Measurements from ENCODE around the gene PGM5. TPM values are rescaled to one million over a fixed set of nuclear protein-coding genes. Genes with fewer than 3 reads are reported as not detected.
"Not testable (repeated sequence)": the region's sequence is repeated elsewhere in the genome, so short reads cannot be mapped to it uniquely, and the experiment has no call there.

PGM5 gene
- total RNA-seq, 2 donors from 2014 or later, result 0.16 to 0.40 TPM

DNA sequence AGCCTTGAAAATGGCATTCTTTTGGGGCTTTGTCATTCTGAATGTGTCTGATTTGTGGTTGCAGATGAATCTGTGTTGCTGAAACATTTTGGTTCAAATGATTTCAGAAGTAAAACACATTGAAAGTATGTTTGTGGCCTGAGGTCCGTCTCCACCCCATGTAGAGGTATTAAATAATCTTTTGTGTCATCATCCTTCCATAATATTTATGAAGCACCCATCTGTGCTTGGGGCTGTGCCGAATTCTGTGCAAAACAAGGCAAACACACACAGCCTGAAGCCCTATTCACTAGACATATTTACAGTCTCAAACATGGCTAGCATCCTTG, 40.6 kb downstream of the PGM5 start:
- not testable (repeated sequence) for DNase-seq; H3K27ac Mint-ChIP-seq; H3K9me3 ChIP-seq (ENCODE audit: control insufficient read depth, low read length, poor library complexity, severe bottlenecking); H3K4me3 Mint-ChIP-seq; ATAC-seq; H3K4me1 Mint-ChIP-seq; H3K27me3 Mint-ChIP-seq; H3K36me3 Mint-ChIP-seq (ENCODE audit: low read depth)

DNA sequence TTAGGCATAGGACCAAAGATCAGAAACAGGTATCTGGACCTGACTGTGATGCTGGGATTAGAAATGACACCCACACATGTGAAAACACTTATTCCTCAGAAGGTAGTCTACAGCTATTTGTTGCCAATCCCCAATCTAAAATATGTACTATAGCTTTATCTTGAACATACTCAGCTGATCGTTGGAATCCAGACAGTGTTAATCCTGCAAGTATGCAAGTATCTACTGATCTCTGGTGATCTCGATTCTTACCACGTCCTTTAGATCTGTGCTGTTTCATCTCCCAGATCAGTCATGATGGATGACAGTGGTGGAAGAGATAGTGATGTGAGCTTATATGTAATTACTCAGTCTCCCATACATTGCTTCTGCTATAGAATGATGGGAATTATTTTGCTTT, 41.4 kb downstream of the PGM5 start:
- ATAC-seq, result not testable (repeated sequence)

DNA sequence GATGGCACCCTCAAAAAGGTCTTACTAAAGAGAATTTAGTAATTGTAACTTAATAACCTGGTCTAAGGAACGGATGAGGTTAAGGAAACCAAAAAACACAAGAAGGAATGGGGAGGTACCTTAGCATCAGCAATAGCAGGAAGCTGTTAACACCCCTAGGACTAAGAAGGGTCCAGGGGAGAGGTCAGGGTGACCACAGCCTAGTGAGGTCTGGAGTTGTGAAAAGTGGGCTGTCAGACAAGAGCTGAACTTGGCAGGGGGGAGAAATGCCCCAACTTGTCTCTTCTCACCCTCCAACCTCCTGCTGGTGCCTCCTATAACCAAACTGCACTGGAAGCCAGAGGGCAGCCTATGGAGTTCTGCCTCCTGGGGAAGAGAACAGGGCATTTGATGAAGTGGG, 41.9 kb downstream of the PGM5 start:
- not testable (repeated sequence) for H3K4me1 Mint-ChIP-seq; H3K4me3 Mint-ChIP-seq; ATAC-seq; H3K27ac Mint-ChIP-seq; H3K36me3 Mint-ChIP-seq (ENCODE audit: low read depth); H3K27me3 Mint-ChIP-seq; H3K9me3 ChIP-seq (ENCODE audit: control insufficient read depth, low read length, poor library complexity, severe bottlenecking); DNase-seq

More for the DNA sequence above, 41.4 kb downstream of the PGM5 start:
- H3K36me3 Mint-ChIP-seq (ENCODE audit: low read depth); H3K27me3 Mint-ChIP-seq; H3K9me3 ChIP-seq (ENCODE audit: control insufficient read depth, low read length, poor library complexity, severe bottlenecking); DNase-seq; H3K4me1 Mint-ChIP-seq; H3K27ac Mint-ChIP-seq; H3K4me3 Mint-ChIP-seq: not testable (repeated sequence)

DNA sequence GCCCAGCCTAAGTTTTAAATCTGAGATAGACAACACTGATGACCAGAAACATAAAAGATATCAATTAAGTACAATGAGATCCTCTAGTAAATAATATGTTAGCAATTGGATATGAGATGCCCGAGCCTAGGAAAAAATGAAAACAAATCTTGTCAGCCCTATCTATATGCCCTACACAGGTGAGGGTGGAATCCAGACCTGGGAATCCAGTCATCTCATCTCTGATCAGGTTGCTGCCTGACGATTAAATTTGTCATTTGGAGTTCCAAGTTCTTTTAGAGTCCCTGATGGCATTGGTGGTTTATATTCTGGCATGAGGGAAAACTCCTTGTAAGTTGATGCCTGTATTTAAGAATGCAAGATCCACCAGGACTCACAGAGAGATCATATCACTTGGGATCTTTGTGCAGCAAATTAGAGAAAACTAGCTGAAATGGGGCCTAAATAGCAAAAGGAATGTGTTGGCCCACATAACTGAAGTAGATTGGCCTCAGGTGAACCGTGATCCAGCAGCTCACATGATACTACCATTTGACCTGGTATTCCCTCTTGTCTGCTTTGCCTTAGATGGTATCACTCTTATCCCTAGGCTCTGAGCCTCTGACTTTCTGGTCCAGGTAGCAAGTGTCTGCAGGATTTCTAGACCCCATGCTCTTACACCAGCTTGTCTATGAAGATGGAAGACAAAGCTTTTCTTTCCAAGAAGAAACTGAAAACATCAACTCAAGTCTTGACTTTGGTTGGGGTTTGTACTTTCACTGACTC, 48.2 kb downstream of the PGM5 start:
- H3K27ac Mint-ChIP-seq; H3K36me3 Mint-ChIP-seq (ENCODE audit: low read depth); H3K4me1 Mint-ChIP-seq; H3K9me3 ChIP-seq (ENCODE audit: control insufficient read depth, low read length, poor library complexity, severe bottlenecking); H3K27me3 Mint-ChIP-seq; H3K4me3 Mint-ChIP-seq; ATAC-seq; DNase-seq: not testable (repeated sequence)

DNA sequence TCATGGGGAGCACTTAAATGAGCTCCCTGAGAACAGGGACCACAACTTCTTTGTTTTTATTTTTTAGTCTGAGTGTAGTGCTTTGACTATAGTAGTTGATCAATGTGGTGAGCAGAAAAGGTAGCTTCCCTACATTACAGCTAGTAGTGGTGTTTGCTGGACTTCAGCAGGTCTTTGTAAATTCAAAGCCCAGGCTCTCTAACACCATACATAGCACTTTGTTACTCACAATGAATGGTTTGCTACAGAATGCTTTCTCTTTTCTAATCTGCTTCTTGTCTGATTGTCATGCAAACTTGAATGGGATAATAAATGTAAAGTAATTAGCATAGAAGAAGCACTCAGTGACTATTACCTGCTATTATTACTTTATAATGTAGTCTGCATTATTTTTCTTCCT, 55.5 kb downstream of the PGM5 start:
- not testable (repeated sequence) for H3K27ac Mint-ChIP-seq; H3K9me3 ChIP-seq (ENCODE audit: control insufficient read depth, low read length, poor library complexity, severe bottlenecking); ATAC-seq; H3K4me3 Mint-ChIP-seq; DNase-seq; H3K4me1 Mint-ChIP-seq; H3K36me3 Mint-ChIP-seq (ENCODE audit: low read depth)
- peaks cover 11% of the 10 kb centered on the region for H3K27me3 Mint-ChIP-seq

DNA sequence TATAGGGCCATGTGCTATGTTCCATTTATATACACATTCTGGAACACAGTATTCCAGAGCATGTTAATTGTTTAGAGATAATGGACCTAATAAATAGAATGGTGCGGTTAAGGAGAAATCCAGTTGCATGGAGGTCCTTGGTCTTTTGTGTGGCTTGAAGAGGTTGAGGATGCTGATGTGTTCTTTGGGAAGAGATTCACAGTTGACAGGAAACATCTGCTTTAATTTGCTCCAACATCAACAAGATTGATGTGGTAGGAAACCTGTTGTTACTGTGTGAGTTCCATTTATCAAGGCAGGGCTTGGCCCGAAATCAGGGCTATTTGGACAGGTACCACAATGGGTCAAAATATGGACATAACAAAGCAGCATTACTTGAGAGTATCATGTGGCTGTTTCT, 56.3 kb downstream of the PGM5 start:
- H3K9me3 ChIP-seq (ENCODE audit: control insufficient read depth, low read length, poor library complexity, severe bottlenecking); H3K4me1 Mint-ChIP-seq; ATAC-seq; DNase-seq; H3K27me3 Mint-ChIP-seq; H3K36me3 Mint-ChIP-seq (ENCODE audit: low read depth); H3K4me3 Mint-ChIP-seq; H3K27ac Mint-ChIP-seq: not testable (repeated sequence)

DNA sequence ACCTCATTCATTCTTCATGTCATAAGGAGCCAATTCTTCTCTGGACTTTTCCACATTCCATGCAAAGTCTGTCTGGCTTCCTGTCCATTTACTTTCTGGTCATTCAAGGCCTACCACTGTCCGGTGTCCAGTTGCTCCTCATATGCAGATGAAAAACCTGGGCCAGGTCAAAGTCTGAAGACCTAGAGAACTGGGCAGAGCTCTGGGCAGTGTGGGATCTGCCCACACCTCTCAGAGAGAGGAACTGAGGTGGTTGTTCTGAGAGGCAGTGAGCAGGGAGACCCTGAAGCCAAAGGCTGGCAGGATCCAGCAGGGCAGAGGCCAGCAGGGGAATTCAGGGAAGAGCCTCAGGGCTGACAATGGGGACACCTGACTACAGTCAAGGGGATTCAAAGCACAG, 58.7 kb downstream of the PGM5 start:
- not testable (repeated sequence) for H3K27ac Mint-ChIP-seq; DNase-seq; H3K9me3 ChIP-seq (ENCODE audit: control insufficient read depth, low read length, poor library complexity, severe bottlenecking); H3K4me1 Mint-ChIP-seq; H3K36me3 Mint-ChIP-seq (ENCODE audit: low read depth); ATAC-seq; H3K4me3 Mint-ChIP-seq
- H3K27me3 Mint-ChIP-seq, result peaks cover 20% of the 10 kb centered on the region

DNA sequence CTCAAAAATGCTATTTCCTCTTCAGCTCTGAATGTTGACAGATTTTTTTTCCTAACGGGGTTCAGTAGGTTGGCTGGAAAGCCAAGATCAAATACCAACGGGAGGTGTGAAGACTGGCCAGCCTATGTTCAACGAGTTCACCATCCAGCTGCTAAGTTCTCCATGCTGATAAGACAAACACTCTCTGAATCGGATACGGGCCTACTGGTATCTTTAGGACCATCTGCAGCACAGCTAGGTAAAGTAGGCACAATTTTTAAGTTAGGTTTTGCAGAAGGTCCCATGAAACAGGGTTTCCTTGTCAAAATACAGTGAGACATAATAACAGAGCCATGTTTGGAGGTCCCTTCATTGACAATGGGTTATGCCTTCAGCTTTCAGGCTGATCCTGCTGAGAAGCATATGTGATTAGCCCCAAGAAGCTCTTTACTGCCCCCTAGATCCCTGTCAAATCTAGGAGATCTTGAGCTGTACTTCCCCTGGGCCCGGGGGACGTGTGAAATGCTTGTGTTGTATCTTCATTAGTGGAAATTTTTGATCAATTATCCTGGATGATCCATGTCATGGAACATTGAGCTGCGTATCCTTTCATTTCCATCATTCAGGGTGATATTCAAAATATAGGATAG, 60.6 kb downstream of the PGM5 start:
- H3K36me3 Mint-ChIP-seq (ENCODE audit: low read depth), result no peaks in the 10 kb centered on the region
- H3K27ac Mint-ChIP-seq, result no peak overlapping the region
- ATAC-seq, result no peak
- no peaks in the 10 kb centered on the region for H3K9me3 ChIP-seq (ENCODE audit: control insufficient read depth, low read length, poor library complexity, severe bottlenecking)
- H3K4me1 Mint-ChIP-seq, result no peaks in the 10 kb centered on the region
- peaks cover 25% of the 10 kb centered on the region for H3K27me3 Mint-ChIP-seq
- no peak for DNase-seq
- H3K4me3 Mint-ChIP-seq, result no peak overlapping the region

DNA sequence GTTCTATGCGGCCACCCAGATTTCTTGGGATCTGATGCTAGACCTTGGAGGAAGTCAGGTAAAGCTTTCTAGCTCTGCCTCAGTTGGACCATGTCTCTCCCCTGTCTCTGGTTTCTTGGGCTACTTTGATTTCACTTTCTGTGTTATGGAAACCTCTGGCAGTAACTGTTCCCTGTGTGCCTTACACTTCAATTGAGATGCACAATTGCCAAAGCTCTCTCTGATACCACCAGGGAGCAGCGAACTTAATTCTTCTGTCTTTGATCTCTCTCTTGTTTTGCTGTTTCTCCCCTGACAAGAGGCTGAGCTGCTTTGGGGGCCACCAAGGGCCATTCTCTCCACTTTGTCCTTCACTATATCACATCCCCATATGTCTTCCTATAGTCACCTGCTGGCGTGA, 61.4 kb downstream of the PGM5 start:
- Mint-ChIP-seq H3K27ac (no peak overlapping the region), H3K4me1 (no peaks in the 10 kb centered on the region), H3K4me3 (no peak overlapping the region), H3K27me3 (peaks cover 25% of the 10 kb centered on the region), H3K36me3 (ENCODE audit: low read depth) (no peaks in the 10 kb centered on the region)
- ATAC-seq (no peak), DNase-seq (no peak)
- H3K9me3 ChIP-seq (ENCODE audit: control insufficient read depth, low read length, poor library complexity, severe bottlenecking), result no peaks in the 10 kb centered on the region

DNA sequence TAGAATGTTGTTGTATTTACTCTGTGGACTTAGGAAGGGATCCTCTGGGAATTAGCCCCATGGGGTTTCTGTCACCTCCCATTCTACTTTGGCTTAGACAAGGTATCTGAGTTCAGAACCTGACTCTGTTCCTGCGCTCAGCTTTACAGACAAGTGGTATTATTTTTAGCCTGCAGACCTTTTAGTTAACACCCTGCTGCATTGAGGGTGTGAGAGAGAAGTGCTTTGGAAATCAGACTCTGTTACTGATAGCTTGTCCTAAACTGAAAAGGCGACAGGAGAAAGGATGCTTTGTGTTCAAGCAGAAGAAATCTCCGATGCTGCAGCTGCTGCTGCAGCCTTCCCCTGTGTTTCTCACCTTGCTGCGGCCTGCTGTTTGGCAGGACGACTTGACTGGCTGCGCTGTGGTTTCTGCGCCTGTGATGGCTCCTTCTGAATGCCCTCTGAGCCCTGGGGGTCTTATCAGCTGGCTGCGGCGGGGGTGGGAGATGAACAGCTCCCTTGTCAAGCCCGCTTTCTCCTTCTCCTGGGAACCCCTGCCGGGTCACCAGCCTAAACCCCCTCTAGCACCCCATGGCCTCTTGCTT, 61.9 kb downstream of the PGM5 start:
- no peaks in the 10 kb centered on the region for H3K9me3 ChIP-seq (ENCODE audit: control insufficient read depth, low read length, poor library complexity, severe bottlenecking)
- ATAC-seq (no peak), DNase-seq (no peak)
- Mint-ChIP-seq H3K36me3 (ENCODE audit: low read depth) (no peaks in the 10 kb centered on the region), H3K27me3 (peaks cover 25% of the 10 kb centered on the region), H3K4me3 (no peak overlapping the region), H3K4me1 (no peaks in the 10 kb centered on the region), H3K27ac (no peak overlapping the region)

DNA sequence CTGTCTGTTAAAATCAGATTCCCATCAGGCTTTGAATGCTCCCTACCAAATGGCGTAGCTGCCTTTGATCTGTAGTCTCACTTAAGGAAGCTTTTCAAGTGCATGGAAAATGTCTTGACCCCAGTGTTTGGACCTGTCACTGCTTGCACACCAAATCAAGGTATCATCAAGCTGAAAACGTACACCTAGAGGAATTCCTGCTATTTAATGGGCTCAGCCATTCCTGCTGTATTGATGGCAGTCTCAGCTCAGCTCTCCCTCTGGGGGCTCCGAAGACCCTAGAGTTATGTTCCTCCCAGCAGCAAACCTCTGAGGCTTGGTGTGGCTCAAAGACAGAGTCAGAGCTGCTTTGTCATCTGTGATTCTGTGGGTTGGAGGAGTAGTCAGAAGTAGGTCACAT, 63.5 kb downstream of the PGM5 start:
- no peaks in the 10 kb centered on the region for H3K36me3 Mint-ChIP-seq (ENCODE audit: low read depth)

DNA sequence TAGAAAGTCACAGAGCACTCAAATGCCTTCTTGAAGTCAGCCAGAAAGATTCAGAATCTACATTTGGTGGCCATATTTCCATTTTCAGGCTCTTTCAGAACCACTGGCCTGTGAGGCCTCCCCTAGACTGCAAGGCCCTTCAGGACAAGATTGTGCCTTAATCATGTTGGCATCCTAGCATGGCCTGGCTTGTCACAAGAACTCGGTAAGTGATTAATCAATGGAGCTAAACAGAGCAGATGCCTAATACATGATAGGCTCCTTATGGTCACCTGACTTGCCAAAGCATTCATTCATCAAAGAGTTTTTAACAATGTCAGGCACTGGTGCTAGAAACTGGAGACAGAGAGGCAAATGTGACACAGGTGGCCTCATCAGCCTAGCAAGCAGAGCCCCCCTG, 70.3 kb downstream of the PGM5 start:
- no peak for ATAC-seq
- Mint-ChIP-seq H3K27me3 (peaks cover 24% of the 10 kb centered on the region), H3K4me3 (no peak overlapping the region)

More for the DNA sequence above, 63.5 kb downstream of the PGM5 start:
- H3K9me3 ChIP-seq (ENCODE audit: control insufficient read depth, low read length, poor library complexity, severe bottlenecking), result no peaks in the 10 kb centered on the region
- Mint-ChIP-seq H3K4me3 (no peak overlapping the region), H3K27ac (no peak overlapping the region), H3K27me3 (peaks cover 26% of the 10 kb centered on the region), H3K4me1 (no peaks in the 10 kb centered on the region)
- no peak for DNase-seq
- ATAC-seq, result no peak

DNA sequence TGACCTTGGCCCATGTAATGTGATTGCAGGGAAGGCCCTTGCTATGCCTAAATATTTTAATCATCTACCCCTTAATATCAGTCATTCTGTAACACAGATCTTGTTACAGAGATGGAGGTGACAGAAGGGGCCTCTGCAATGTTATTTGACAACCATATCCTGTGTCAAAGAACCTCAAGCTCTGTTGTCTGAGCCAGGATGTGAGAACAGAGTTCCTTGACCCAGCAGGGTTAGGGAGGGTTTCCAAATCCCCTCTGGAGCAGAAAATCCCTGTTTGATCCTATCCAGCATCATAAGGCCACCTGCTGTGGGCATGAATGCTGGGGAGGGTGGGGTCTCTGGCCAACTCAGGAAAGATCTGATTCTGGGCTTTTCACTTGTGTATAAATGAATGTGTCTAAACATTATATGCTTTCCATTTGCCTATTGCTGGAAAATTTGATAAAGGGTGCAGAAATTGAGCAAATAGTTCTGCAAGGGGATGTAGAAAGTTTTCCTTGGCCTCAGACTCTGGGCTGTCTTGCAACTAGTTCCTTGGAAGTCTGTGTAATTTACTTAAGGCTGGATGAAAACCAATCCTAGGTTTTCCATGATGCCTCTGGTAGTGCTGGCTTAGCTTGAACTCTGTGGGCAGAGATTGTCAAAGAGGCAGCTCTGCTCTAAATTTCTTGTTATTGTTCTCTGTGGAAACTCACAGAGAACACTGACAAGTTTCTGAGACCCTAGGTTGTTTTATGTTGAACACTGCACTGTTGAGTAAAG, 71.0 kb downstream of the PGM5 start:
- no peak for ATAC-seq
- H3K36me3 Mint-ChIP-seq (ENCODE audit: low read depth), result no peaks in the 10 kb centered on the region
- no peak overlapping the region for H3K4me3 Mint-ChIP-seq
- no peaks in the 10 kb centered on the region for H3K9me3 ChIP-seq (ENCODE audit: control insufficient read depth, low read length, poor library complexity, severe bottlenecking)
- H3K27me3 Mint-ChIP-seq, result peaks cover 24% of the 10 kb centered on the region
- no peak for DNase-seq
- H3K27ac Mint-ChIP-seq, result no peak overlapping the region
- H3K4me1 Mint-ChIP-seq, result no peaks in the 10 kb centered on the region

More for the DNA sequence above, 70.3 kb downstream of the PGM5 start:
- Mint-ChIP-seq H3K36me3 (ENCODE audit: low read depth) (no peaks in the 10 kb centered on the region), H3K4me1 (no peaks in the 10 kb centered on the region), H3K27ac (no peak overlapping the region)
- no peak for DNase-seq
- H3K9me3 ChIP-seq (ENCODE audit: control insufficient read depth, low read length, poor library complexity, severe bottlenecking), result no peaks in the 10 kb centered on the region

All from T-helper 17 cell (primary cell).